Duodenal mucosa (tissue), 2 donors: ENCODE data around the gene DNAJC5.

Experiments
- H3K27ac ChIP-seq: one replicate; pipeline ENCODE4 v1.7.0; 2013; ENCODE audit warnings: low read depth, low read length
- H3K27me3 ChIP-seq, 2 donors: one replicate each; pipeline ENCODE4 v1.7.0; 2013; ENCODE audit warnings: low read length in 2 of 2, control low read depth in 1 of 2; ENCODE audit not compliant: insufficient read depth in 2 of 2, control insufficient read depth in 1 of 2
- H3K36me3 ChIP-seq, 2 donors: one replicate each; pipeline ENCODE4 v1.7.0; 2013; ENCODE audit warnings: low read length in 2 of 2, control low read depth in 1 of 2; ENCODE audit not compliant: insufficient read depth in 2 of 2, control insufficient read depth in 1 of 2
- H3K4me1 ChIP-seq, 2 donors: one replicate each; pipeline ENCODE4 v1.7.0; 2013; ENCODE audit warnings: low read length in 2 of 2, control low read depth in 1 of 2; ENCODE audit not compliant: insufficient read depth in 2 of 2, control insufficient read depth in 1 of 2
- H3K4me3 ChIP-seq, 2 donors: one replicate each; pipeline ENCODE4 v1.7.0; 2013; ENCODE audit warnings: low read length in 2 of 2, low read depth in 1 of 2
- H3K9ac ChIP-seq, 2 donors: one replicate each; pipeline ENCODE4 v1.7.0; 2013; ENCODE audit warnings: low read length in 2 of 2, low read depth in 1 of 2
- H3K9me3 ChIP-seq, 2 donors: one replicate each; pipeline ENCODE4 v1.7.0; 2013; ENCODE audit warnings: low read length in 2 of 2, control low read depth in 1 of 2; ENCODE audit not compliant: control insufficient read depth in 1 of 2

DNAJC5 gene

GRCh38 chr20:63980317-63980805 lies 85.4 kb downstream of the DNAJC5 start:
- H3K4me3 ChIP-seq: peak overlapping the region; percentile 95 to 99
- peaks cover 10 to 23% of the 10 kb centered on the region in 2 donors for H3K36me3 ChIP-seq
- peaks cover 28 to 43% of the 10 kb centered on the region in 2 donors for H3K4me1 ChIP-seq
- H3K27ac ChIP-seq: peak overlapping the region; percentile 39
- no peaks in the 10 kb centered on the region for H3K27me3 ChIP-seq
- H3K9me3 ChIP-seq: no peaks in the 10 kb centered on the region
- peak overlapping the region in 1 of 2 donors; percentile 66 for H3K9ac ChIP-seq

- Histone ChIP-seq H3K4me3 (peak within 1 kb of the TSS; percentile 95 to 99), H3K27me3 (no peaks in the 10 kb centered on the region), H3K9ac (peak within 1 kb of the TSS; percentile 66 to 81), H3K9me3 (no peaks in the 10 kb centered on the region), H3K27ac (peak within 1 kb of the TSS; percentile 66), H3K4me1 (peaks cover 28 to 43% of the 10 kb centered on the region in 2 donors), H3K36me3 (peaks cover 10 to 30% of the 10 kb centered on the region in 2 donors)
Observed at GRCh38 chr20:63980806-63981728, 86.1 kb downstream of the DNAJC5 start, which contains the start of gene PRPF6. PRPF6 (plus strand) TSS chr20:63981132; CDS start chr20:63981246, 114 bp downstream.

GRCh38 chr20:63982937-63983336 lies 88.0 kb downstream of the DNAJC5 start:
- Histone ChIP-seq H3K9ac (no peak overlapping the region), H3K4me3 (no peak overlapping the region), H3K36me3 (peaks cover 10 to 42% of the 10 kb centered on the region in 2 donors), H3K9me3 (no peaks in the 10 kb centered on the region), H3K27ac (no peak overlapping the region), H3K27me3 (no peaks in the 10 kb centered on the region), H3K4me1 (peaks cover 22 to 35% of the 10 kb centered on the region in 2 donors)
